ENCODE measurements around the gene RASAL2. TPM values are rescaled to one million over a fixed set of nuclear protein-coding genes. Genes with fewer than 3 reads are reported as not detected.

RASAL2 gene
- total RNA-seq, 1 experiment from 2014 or later: 22.2 TPM

GRCh38 chr1:178500091-178500770, 406.3 kb downstream of the RASAL2 start:
- Histone ChIP-seq H3K27me3 (ENCODE audit: insufficient read depth, low read length) (no peaks in the 10 kb centered on the region), H2BK12ac (ENCODE audit: insufficient read length, low read depth, low read length) (no peak overlapping the region), H3K4me2 (ENCODE audit: insufficient read depth, insufficient read length, low read length) (no peak overlapping the region), H3K56ac (ENCODE audit: insufficient read length, low read depth, low read length) (no peak overlapping the region), H3K79me1 (ENCODE audit: insufficient read depth, low read depth, low read length, poor library complexity, severe bottlenecking) (no peaks in the 10 kb centered on the region), H4K91ac (ENCODE audit: insufficient read length, low read depth, low read length) (no peak overlapping the region), H3K79me2 (ENCODE audit: insufficient read depth, low read length) (no peaks in the 10 kb centered on the region), H3K4me1 (ENCODE audit: insufficient read depth, low read length) (no peaks in the 10 kb centered on the region; the same call in 1 of the 2 replicates), H2BK5ac (ENCODE audit: insufficient read length, low read length) (no peak overlapping the region), H3K18ac (ENCODE audit: insufficient read length, low read depth, low read length) (no peak overlapping the region), H2BK15ac (ENCODE audit: low read depth, low read length) (no peak overlapping the region), H2AFZ (ENCODE audit: low read length) (no peak overlapping the region), H3K9me3 (ENCODE audit: control insufficient read depth, low read depth, low read length) (no peaks in the 10 kb centered on the region), H3K23me2 (ENCODE audit: insufficient read length, low read depth, low read length, poor library complexity, severe bottlenecking) (no peaks in the 10 kb centered on the region), H3K27ac (ENCODE audit: insufficient read length, low read depth, low read length) (no peak overlapping the region), H2AK5ac (ENCODE audit: insufficient read length, low read length) (no peak overlapping the region), H2BK20ac (ENCODE audit: low read depth, low read length, poor library complexity, severe bottlenecking) (no peak overlapping the region), H3T11ph (ENCODE audit: low read length) (no peak overlapping the region), H4K5ac (ENCODE audit: insufficient read length, low read depth, low read length) (no peak overlapping the region), H3K9ac (ENCODE audit: extremely low read depth, insufficient read length, low read length) (no peak overlapping the region), H4K8ac (replicated peaks; ENCODE audit: insufficient read length, low read depth, low read length) (no peak overlapping the region), H4K20me1 (ENCODE audit: control insufficient read depth, insufficient read depth, insufficient read length) (no peaks in the 10 kb centered on the region), H2BK120ac (ENCODE audit: low read depth, low read length, poor library complexity, severe bottlenecking) (no peak overlapping the region), H3K14ac (ENCODE audit: insufficient read depth, low read length) (no peak overlapping the region), H3K23ac (ENCODE audit: insufficient read length, low read depth, low read length) (no peak overlapping the region), H3K4ac (ENCODE audit: low read depth, low read length) (no peak overlapping the region)
- peak; percentile 53 for TF ChIP-seq CTCF (conservative IDR thresholded peaks at IDR 0.05)
- Mint-ChIP-seq H3K27me3 (ENCODE audit: low read depth) (peaks cover 3% of the 10 kb centered on the region; the same call in 1 of the 2 replicates), H3K36me3 (ENCODE audit: insufficient read depth in 1 of 3, low read depth in 3 of 3) (no peaks in the 10 kb centered on the region), H3K27ac (no peak overlapping the region; a peak in 1 of 7 replicates), H3K9me3 (no peaks in the 10 kb centered on the region), H3K4me1 (peaks cover 8 to 18% of the 10 kb centered on the region in 2 experiments), H3K4me3 (no peak overlapping the region; a peak in 1 of 5 replicates)
- WGBS (ENCODE audit: extremely low coverage, insufficient read length, low lambda C conversion rate): no CpG with 5 or more reads among the region's 11 CpGs
- peak; percentile 50 for DNase-seq
